Fibroblast of skin of abdomen (primary cell): ENCODE results near the gene GRIP2.

Source experiments
- DNase-seq: peaks from one replicate; pipeline ENCODE4 v3.0.0-alpha.2; 2013

Gene GRIP2

DNA sequence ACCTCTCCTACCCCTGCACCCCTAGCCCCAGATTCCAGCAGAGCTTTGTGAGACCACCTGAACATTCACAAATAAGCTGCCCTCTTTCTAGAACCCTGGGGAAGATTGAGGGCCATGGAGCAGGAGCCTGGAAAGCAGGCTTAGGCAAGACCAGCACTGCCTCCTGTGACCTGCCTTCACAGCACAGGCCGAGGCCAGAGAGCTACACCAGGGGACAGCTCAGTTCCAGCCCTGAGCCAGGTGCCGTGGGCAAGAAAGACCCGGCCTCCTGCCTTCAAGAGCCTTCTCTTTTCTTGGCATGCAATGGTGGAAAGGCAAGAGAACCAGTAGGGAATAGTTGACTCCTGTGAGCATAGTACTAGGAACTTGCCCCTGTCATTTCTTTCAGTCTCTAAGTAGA, 89.6 kb downstream of the GRIP2 start:
- DNase-seq, result no peak

DNA sequence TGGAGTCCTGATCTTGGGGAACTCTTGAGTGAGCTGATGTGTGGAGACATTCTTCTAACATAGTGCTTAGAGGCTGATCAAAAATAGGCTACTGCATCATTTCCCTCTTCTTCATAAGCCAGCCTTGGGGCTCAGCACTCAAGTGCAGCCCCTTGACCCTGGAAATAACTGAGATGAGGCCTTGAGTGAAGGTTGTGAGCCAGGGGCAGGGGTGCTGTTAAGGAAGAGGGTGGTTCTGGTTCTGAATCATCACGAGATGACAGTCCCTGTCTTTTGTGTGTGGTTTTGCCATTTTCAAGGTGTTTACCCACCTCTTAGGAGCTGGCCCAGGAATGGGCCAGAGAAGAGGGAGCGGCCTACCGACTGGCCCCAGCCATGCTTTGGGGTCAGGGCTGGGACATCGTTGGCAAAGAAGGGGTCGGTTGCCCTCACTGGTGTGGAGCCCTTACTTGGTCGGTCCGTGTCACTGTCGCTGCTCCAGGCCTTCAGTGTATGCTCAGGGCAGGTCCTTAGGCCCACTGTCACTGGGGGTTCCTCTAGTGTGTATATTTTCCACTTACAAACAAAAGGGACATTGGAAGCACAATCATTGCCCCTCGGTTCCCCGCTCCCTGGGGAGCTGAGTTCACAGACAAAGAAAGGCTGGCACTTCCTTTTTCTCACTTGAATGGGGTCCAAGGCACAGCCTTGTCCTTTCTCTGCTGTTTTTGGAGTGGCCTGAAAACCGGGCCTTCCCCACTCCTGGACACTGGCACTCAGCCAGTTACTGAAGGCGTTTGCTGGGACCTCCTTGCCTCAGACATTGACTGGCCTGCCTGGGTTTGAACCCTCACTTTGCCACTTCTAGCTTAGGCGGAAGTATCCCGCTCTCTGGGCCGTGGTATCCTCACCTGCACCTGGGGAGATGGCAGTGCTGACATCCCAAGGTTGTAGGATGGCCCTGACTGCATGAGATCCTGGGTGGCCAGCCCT, 91.1 kb downstream of the GRIP2 start:
- DNase-seq, result no peak

DNA sequence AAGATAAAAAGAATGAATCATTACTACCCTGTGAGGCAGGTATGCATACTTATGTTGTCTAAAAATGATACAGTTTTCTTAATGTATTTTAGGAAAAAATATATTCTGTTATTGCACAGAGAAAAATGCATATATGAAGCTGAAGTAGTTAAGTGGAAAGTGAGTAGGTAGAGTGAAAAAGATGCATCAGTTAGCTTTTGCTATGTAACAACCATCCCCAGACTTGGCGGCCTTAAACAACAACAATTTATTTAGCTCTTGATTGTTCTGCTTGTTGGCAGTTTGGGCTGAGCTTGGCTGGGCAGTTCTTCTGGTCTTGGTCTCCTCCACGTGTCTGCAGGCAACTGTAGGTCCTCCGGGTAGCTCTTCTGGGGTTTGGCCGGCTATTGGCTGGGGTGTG, 92.1 kb downstream of the GRIP2 start:
- no peak for DNase-seq

DNA sequence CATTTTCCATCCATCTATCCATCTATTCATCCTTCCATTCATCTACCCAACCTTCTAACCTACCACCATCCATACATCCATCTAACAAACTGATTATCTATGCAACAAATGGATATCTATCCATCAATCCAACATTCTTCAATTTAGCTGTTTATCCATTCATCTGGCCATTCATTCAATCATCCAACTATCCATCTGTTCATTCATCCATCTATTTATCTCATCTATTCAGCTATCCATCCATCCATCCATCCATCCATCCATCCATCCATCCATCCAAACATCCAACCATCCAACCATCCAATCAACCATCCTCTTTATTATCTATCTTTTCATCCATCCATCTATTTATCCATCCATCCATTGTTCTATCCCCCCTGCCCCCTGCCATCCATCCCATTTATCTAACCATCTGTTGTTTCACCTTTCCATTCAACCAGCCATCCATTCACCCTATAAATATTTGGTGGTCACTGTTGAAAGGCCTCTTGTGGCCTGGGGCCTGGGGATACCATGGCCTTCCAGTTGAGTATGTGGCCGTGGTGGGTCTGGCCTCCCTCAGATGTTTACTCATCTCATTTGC, 93.1 kb downstream of the GRIP2 start:
- DNase-seq, result no peak

DNA sequence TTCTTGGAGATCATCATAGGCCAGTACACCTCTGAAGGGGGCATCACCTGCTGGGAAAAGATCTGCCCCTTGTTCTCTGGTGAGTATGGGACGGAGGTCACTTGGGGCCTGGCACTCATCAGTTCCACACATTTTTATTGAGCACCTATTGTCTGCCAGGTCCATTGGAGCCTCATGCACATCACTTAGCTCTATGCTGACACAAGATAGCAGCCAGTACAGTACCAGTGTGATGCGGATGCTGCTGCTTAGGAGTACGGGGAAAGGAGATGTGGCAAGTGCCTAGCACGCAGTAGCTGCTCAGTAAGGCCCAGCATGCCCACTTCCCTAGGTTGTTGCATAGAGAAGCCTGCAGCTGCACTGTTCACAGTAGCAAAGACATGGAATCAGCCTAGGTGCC, 94.4 kb downstream of the GRIP2 start:
- DNase-seq, result no peak

DNA sequence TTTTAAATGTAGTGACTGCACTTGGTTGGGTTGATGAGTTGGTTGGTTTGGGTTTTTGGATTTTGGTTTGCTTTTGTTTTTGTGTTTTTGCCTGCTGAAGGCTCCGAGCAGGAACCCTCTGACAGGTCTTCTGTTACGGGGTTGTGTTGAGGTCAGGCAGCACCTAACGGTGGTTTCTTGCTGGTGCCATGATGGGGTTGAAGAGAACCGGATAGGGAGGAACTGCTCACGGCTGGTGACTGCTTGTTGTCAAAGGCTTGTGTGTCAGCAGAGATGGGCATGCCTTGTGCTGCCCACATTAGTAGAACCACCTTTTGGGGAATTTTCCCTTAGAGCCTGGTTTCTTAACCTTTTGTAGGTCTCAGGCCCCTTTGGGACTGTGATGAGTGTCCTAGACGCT, 95.8 kb downstream of the GRIP2 start:
- no peak for DNase-seq

DNA sequence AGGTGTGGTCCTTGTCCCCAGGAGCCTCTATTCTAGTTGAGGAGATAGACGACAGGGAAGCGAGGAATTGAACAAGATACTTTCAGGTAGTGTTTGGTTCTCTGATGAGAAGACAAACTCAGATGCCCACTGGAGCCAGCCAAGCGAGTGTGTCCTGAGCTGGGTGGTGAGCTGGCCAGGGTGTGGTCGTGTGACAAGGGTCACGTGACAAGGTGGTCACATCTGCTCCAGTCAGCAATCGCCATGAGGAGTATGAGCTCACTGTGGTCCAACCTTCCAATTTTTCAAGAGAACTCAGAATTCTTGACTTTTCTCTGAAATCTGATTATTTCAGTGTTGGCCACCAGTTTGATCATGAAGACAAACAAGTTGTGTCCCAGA, 98.2 kb downstream of the GRIP2 start:
- no peak for DNase-seq

DNA sequence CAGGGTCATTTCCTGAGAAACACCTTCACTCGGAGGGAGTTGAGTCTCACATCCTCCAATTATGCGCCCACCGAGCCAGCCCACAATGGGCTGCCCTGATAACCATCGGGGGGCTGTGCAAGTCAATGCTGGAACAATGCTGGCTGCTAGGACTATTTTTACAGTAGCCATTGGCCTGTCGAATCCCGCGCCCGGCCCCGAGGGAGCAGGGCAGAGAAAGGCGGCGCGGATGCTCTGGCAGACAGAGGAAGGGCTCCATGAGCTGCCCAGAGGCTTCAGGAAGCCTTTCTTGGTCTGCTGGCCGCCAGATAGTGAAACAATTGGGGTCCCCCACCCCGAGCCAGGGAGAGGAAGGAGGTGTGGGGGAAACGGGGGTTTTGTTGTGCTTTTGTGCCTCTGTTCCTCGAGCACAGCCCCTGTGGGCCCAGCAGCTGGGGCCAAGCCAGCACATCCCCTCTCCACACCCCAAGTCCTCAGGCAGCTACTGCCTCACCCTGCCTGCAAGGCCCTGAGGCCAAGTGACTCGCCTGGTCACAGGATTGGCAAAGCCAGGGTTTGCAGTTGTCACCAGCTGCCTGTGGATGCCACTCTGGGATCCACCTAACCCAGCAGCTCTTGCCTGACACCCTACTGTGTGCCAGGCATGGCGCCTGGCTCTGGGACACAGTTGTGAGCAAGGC, 98.8 kb downstream of the GRIP2 start:
- no peak for DNase-seq

DNA sequence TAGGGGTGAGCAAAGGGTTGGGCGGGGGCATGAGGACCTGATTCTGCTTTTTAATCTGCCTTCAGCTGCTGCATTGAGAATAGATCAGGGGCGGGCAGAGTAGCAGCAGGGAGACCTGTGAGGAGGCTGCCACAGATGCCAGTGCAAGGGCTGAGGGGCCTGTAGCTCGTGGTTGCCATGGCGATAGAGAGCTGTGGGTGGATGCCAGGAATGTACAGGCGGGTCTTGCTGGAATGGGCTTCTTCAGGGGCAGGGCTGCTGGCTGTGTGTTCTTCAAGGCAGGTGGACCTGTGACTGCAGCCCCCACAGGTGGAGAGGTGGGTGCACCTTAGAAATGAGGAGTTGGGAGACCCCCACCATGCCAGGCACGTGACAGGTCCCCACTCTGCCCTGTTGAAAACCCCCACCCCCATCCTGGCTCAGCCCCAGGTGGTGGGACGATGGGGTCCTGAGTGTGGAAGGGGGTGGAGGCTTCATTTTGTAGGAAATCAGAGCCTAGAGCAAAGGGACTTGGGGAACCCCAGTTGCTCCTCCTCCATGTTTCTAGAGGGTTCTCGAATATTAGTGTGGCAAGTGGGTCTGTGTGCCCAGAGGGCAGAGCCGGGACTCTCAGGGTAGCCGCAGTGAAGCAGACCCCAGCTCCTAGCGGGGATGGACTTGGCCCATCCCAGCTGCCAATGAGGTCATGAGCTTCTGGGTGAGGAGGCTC, 99.5 kb downstream of the GRIP2 start:
- DNase-seq, result peak; percentile 48

DNA sequence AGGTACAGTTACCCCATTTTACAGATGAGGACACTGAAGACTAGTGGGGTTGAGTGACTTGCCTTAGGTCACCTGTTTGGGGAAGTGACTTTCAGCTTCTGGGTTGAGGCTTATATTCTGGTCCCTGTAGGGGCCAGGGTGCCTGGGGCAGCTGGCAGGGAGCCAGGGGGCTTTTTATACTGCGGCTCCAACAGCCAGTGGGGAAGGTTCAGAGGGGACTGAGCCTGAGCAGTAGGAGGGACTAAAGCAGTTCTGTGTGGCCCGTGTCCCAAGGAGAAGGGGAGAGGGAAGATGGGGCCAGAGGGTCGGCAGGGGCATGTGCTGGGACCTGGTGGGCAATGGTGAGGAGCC, 100.0 kb downstream of the GRIP2 start:
- DNase-seq, result no peak

DNA sequence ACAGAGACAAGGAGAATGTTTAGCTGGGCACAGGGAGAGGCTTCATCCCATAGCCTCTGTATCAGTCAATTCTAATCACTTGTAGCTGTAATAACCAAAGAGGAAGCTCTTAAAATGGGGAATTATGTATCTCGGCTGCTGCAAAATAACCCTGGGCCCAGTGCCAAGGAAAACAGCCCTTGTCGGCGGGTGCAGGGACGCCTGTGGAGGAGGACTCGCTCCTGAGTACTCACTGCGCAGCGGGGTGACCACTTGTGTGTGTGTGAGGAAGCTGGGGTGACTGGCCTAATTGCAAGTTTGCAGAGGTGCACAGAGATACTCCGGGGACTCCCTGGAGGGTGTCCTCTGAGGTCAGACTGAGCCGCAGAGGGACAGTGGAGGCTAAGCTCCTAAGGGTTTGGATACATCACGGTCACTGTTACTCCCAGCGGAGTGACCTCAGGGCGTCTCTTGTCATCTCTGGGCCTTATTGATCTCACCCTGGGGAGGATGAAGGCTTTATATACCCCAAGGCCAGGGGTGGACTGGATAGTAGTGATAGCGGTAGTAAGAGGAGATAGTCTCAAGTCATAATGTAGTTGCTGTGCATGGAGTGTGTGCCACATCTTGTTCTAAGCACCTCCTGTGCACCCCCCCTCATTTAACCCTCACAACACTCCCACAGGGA, 100.5 kb downstream of the GRIP2 start:
- DNase-seq, result no peak
